Hematopoietic multipotent progenitor cell treated with erythropoietin and hydrocortisone succinate and interleukin-3 and kit ligand, for 4 days (in vitro differentiated cells): ENCODE data around the gene CCDC57.

ENCODE experiments used
- DNase-seq: peaks from one replicate; pipeline ENCODE4 v3.0.0-alpha.2; 2015

The CCDC57 gene

DNA sequence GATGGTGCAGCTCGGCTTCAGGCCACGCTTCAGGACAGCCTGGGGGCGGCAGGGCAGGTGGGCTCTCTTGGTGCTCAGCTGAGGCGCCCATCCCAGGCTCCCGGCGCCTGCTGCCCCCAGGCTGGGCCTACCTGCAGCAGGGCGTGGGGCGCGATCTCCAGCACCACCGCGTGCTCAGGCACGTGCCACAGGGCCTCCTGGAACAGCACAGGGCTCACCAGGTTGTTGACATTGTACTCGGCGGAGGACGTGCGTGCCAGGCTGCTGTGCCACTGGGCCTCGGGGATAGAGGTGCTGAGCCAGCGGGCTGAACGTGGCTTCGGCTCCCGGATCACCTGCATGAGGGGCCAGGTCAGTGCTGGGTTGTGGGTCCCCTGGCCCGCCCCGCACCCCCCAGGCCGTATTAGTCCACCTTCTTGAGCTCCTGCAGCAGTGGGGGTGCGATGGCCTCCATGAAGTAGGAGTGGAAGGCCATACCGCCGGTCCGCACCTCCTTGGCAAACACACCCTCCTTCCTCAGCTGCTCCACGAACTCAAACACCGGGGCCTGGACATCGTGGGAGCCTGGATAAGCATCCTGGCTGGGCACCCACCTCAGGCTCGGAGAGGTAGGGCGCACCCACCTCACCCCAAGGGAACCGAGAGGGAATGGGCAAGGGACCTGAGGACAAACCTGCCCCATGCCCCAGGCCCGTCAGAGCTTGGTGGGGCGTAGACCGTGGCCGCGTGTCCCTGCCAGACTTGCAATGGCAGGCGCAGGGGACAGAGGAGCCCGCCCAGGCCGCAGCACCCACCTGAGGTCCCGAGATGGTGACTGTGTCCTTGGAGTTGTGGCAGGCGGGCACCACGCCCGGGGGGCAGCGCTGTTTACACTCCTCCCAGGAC, 123.6 kb downstream of the CCDC57 start:
- DNase-seq, result no peak

GRCh38 chr17:82087961-82088837, 124.4 kb downstream of the CCDC57 start:
- no peak for DNase-seq

DNA sequence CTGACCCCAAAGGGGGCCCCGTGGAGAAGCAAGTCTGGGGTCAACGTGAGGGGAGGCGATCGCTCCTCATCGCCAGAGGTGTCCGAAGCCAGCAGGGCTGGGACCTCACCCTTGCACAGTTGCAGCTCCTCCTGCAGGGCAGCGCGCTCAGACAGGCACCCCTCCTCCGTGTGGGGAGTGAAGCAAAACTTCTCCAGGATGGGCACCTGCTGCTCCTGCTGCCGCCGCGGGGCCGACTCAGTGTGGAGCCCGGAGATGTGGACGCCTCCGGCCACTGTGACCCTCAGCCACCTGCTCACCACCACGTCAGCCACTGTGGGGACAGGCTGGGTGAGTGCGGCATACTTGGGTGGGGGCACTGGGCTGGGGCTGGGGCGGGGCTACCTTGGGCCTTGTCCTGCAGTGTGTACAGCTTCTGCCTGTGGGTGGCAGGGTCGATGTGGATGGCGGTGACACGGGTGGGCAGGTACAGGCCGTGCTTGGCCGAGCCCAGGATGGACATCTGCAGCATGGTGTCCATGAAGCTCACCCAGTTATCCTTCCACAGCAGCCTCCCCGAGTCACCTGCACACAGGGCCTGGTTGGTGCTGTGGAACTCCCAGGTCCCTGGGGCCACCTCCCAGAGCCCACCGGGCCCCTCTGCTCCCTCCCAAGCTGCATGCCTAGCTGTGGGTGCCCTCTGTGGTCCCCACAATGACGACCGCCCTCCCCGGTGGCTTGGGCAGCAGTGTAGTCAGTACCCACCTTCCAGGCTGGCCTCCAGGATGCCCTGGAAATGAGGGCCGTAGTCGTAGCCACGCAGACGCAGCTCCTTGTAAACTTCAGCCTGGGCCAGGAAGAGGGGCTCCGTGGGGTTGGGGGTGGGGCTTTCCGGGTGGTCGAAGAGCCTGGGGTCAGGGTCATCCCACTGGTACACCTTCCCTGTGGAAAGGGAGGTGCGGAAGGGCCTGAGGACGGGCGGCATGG, 125.4 kb downstream of the CCDC57 start:
- no peak for DNase-seq

DNA sequence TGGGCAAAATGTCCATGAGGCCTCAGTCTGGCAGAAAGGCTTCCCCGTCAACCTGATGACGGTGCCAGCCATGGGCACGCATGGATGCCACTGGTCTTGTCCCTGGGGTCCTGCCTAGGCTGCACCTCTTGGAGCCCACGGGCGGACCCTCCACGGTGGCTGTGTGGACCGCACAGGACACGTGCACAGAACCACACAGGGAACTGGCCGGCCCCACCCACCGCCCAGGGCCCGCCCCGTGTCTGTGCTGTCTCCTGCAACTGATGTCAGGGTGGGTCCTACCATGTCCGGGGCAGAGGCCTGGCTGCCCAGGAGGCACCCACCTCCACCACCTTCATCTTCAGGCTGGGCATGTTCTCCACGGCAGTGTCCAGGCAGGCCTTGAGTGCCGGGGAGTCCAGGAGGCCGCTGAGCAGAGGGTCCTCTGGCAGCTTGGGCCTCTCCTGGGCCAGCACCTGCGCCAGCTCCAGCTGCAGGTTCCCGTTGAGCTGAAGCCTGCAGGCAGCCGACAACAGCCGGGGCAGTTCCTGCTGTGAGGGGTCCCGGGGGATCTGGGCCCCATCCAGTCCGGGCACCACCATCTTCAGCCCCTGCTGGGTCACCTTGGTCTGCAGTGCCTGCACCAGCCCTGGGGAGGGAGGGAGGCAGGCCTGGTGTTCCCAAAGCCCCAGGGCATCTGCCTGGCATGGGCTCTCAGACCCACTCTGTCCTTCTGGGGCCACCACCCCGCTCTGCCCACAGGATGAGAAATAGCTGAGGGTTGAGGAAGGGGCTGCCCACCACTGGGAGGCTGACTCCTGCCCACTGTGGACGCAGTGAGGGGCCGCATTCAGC, 126.5 kb downstream of the CCDC57 start:
- DNase-seq, result no peak

DNA sequence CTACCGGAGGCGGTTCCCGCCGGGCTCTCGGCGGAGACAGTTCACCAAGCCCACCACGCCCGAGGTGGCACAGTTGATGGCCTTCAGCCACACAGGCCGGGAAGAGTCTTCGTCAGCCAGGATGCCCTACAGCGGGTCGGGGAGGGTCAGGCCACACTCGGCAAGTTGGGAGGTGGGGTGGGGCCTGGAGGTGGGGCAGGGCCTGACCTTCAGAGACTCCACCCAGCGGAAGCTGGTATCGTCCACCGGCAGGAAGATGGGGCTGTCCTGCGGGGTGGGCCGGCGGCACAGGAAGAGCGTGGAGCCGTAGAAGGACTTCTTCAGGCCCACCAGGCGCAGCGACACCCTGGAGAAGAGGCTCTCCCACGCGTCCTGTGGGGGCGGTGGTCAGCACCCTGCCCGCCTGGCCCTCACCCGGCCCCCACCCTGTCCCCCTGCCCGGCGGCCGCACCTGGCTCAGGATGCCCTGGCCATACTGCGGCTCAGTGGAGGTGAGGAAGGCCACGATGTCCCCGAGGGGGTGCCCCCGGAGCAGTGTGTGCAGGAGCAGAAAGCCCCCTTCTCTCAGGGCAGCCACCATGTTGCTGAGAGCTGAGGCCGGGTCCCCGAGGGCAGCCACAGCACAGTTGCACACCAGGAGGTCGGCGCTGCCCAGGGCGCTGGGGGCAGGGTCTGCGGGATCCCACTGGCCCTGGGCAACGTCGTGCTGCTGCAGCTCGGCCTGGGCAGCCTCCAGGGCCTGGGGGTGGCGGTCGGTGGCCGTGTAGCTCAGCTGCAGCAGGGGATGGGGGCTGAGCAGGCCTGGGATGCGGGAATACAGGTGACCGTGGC, 127.4 kb downstream of the CCDC57 start:
- no peak for DNase-seq

DNA sequence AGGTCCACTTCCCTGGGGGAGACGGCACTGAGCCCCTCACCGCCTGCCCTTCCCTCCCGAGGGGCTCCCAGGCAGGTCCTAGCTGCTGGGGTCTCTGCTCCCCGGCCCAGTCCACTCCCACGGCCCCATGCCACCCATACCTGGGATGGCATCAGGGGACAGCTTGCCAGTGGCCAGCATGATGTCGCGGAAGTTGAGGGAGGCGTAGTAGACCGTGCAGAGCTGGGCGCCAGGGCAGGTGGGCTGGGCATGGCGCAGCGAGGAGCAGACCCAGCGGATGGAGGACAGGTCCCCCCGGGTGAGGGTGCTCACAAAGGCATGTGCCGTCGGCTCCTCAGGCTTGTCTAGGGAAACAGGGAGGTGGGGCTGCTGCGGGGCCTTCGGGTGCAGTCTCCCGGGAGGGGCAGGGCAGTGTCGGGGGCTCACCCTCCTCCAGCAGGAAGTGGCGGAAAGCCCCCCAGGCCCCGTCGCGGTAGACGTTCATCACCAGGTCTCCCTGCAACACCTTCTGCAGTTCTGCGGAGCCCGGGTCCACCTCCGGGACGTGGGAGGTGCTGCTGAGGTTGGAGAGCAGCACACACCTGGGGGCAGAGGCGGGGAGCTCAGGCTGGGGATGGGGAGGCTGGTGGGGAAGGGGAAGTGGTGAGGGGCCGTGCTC, 128.1 kb downstream of the CCDC57 start:
- no peak for DNase-seq

DNA sequence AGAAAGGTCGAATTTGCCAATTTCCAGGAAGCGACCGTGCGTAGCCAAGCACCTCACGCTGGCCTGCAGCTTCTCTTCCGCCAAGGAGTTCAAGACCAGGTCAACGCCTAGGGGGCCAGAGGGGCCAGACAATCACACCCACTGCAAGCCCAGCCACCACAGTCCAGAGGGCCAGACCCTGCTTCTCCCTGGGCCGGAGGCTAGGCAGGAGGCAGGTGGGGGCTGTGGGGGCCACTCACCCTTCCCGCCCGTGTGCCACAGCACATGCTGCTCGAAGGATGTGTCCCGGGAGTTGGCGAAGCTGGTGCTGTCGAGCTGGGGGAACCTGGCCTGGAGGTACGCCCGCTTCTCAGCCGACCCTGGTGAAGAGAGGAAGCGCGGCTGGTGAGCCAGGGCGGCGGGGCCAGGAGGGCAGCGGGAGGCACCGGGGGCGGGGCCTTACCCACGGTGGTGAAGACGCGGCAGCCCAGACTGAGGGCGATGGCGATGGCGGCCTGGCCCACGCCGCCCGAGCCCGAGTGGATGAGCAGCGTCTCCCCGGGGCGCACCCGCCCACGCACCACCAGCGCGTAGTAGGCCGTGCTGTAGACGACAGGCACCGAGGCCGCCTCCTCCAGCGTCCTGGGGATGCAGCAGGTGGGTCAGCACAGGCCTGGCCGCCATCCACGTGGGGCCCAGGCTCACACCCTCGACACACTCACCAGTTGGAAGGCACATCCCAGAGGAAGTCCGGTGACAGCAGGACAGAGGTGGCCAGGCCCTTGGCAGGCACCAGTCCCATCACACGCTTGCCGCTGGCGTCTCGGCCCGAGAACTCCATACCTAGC, 128.9 kb downstream of the CCDC57 start:
- no peak for DNase-seq

DNA sequence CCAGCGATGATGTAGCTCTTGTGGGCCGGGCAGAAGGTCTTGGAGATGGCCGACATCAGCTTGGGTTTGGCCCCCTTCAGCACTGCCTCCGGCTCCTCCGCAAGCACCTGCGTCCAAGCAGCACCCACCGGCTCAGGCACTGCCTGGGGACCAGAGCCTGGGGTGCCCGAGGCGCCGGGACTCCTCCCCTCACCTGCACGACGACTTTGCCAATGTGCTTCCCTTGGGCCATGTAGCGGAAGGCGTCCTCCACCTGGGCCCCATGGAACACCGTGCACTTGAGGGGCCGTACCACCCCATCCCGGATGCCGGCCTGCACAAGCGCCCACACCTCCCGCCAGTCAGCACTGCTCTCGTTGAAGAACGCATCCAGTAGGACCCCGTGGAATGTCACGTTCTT, 129.6 kb downstream of the CCDC57 start:
- DNase-seq, result no peak

GRCh38 chr17:82082456-82082855, 130.2 kb downstream of the CCDC57 start:
- DNase-seq, result no peak

DNA sequence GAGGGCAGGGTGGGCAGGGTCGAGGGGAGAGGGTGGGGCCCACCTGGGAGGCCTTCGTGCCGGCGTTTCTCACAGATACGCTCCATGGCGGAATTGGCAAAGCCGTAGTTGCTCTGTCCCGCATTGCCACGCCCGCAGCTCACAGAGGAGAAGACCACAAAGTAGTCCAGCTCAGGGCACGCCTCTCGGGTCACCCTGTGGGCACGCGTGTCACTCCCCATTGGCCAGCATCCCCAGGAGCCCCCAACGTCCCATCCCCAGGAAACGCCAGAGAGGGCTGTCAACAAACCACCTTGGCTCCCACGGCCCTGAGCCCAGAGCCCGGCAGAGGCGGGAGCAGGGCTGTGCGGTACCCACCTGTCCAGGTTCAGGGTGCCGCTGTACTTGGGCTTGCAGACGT, 130.7 kb downstream of the CCDC57 start:
- DNase-seq, result no peak

GRCh38 chr17:82081546-82081945, 131.1 kb downstream of the CCDC57 start:
- no peak for DNase-seq

DNA sequence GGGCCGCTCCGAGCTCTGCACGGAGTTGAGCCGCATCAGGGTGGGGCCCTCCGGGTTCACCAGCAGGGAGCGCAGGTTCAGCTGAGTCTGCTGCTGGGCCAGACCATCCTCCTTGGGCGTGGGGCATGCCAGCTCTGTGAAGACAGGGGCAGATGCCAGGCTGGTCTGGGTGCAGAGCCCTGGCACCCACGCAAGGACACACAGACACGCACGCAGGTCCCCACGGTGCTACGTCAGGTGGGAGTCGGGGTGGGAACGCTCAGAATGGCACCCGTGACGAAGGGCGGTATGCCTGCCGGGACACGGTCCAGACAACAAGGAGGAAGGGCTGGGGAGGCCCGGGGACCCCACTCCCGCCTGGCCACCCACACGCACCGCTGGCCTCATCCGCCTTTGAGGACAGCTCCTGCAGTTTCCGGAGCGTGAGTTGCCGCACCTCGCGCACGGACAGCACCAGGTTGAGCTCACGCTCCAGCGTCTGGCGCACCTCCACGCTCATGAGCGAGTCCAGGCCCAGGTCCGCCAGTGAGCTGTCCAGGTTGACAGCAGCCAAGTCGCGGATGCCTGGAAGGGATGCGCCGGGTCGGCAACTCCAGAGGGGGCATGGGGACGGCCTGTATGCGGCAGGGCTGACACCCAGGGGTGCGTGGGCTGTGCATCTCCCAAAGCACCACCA, 131.7 kb downstream of the CCDC57 start:
- no peak for DNase-seq

DNA sequence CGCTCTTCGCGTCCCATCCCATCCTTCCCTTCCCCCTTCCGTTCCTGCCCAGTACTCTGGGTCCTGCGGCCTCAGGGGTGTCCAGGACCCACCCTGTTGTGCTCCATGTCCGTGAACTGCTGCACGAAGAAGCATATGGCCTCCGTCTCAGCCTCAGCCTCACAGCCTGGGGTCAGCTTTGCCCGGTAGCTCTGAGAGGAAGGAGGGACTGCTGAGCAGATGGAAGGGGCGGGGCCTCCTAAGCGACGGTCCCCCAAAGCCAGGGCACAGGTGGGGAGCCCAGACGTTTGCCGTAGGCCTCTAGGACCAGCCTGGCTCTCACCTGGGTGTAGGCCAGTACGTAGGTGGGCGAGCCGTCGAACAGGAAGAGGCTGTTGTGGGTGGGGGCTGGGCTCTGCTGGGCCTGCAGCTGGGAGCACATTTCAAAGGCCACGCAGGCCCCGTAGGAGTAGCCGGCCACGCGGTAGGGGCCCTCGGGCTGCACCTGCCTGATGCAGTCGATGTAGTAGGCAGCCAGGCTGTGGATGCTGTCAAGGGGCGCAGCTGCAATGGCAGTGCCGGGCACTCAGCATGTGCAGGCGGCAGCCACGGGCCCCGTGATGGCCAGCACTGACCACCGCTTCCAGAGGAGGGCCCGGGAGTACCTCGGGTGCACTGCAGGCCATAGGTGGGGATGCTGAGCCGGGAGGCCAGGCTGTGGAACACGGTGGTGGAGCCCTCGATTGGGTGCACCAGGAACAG, 132.4 kb downstream of the CCDC57 start:
- DNase-seq, result no peak

- no peak for DNase-seq
Observed at GRCh38 chr17:82079001-82079677, 133.5 kb downstream of the CCDC57 start.

GRCh38 chr17:82078433-82078832, 134.2 kb downstream of the CCDC57 start:
- DNase-seq, result no peak

- DNase-seq, result no peak
Observed at GRCh38 chr17:82077617-82078358, 134.9 kb downstream of the CCDC57 start.
